EH (cell line): ENCODE data around the gene ZNF444.
"Not testable (repeated sequence)": the region's sequence is repeated elsewhere in the genome, so short reads cannot be mapped to it uniquely, and the experiment has no call there.

ENCODE experiments used
- DNase-seq: peaks from one replicate; pipeline ENCODE4 v3.0.0-alpha.2; 2015; ENCODE audit warnings: low read depth

The ZNF444 gene

DNA sequence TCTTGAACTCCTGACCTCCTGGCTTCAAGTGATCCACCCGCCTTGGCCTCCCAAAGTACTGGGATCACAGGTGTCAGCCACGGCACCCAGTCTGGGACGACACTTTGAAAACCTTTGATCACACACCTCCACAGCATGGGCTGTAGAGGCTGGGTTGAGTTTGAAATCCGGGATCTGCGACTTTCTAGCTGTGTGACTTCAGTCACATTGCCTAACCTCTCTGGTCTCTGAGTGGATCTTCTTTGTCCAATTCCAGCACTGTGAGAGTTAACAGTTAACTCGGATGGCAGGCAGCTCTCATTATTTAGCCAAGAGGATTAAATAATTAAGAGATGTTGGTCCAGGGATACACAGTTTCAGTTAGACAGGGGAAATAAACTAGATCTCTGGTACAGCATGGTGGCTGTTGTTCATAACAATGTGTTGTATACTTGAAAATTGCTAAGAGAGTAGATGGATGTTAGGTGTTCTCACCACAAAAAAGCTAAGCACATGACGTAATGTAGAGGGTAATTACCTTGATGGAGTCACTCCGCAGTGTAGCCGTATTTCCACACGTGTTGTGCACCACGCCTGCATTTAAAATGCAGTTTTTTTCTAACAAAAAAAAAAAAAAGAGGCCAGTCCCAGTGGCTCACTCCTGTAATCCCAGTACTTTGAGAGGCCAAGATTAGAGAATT lies 36.6 kb downstream of the ZNF444 start:
- DNase-seq = no peak

DNA sequence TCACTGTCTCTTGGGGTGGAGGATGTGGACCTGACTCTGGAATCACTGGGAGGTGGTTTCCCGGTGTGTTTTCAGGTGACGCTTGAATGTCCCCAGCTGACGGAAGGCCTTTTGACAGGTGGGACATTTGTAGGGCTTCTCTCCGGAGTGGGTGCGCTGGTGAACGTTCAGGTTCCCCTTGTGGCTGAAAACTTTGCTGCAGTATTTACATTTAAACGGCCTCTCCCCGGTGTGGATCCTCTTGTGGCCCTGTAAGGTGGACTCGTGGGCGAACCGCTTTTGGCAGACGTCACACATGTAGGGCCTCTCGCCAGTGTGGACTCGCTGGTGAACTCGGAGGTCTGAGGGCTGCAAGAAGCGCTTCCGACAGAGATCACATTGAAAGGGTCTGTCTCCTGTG lies 48.7 kb downstream of the ZNF444 start:
- no peak for DNase-seq

DNA sequence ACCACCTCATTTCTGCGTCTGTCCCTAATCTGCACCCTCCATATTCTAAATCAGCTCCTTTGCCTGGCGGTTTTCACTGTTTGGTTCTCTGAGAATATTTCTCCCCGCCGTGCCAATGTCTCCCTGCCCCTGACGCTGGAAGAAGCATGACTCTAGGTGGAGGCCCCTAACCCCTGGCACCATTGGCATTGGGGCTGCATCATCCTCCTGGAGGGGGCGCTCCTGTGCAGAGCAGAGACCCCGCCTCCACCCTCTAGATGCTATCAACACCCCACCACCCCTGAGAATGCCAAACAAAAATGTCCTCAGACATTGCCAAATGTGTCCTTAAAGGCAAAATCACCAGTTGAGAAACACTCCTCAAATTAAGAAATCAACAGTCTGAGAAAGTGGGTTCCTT lies 50.0 kb downstream of the ZNF444 start:
- DNase-seq = no peak

DNA sequence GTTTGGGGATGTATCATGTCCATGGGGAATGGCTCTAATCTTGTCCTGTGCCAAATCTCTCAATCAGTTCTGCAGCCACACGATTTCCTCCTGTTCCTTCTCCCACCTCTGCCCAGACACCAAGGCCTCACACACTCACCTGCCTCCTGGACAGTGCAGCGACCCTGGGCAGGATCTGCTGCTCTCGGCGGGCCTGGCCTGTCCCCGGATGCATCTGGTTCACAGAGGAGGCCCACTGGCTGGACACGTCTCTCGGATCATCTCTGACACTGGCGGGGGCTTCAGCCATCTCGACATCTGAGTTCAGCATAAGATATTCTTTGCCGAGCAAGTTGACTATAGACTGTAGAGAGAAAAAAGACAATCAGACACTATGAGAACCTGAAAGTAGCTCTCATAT lies 50.6 kb downstream of the ZNF444 start:
- no peak for DNase-seq

DNA sequence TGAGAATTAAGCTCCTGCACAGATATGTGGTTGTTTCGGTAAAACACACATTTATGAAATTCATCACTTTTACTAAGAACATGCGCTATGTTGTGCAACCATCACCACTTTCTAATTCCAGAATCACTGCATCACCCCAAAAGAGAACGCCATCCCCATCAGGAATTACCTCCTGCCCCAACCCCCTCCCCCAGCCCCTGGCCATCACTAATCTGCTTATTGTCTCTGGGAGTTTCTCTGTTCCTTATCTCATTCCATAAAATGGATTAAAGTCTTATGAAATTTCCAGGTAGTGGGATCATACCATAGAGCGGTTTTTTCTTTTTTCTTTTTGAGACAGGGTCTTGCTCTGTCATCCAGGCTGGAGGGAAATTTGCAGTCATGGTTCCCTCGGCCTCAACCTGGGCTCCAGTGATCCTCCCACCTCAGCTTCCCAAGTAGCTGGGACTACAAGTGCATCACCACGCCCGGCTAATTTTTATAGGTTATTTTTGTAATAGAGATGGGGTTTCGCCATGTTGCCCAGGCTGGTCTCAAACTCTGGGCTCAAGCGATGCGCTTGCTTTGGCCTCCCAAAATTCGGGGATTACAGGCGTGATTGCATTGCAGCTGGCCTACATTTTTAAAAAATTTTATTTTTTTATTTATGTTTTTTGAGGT lies 53.0 kb downstream of the ZNF444 start:
- DNase-seq = no peak

DNA sequence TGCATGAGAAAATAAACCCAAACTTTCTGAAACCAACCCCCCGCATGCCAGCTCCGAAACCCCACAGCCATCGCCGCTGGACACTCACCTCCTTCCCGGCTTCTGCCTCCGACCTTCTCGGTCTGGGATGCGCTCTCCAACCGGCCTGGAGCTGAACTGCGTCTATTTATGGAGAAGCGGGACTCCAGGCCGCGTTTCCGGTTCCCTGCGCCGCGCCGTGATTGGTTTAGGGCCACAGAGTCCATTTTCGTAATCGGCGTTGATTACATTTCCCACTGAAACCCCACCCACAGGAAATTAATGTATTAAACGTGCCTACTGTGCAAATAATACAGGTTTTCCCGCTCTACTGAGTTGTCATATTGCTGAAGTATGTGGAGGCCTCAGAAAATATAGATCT lies 56.6 kb downstream of the ZNF444 start, which contains the start of gene ZSCAN5B:
Gene ZSCAN5B, minus strand, starts transcription at position 138 of the 400 bp plus-strand sequence. CDS start 4,731 bp downstream, outside the sequence.
- not testable (repeated sequence) for DNase-seq

DNA sequence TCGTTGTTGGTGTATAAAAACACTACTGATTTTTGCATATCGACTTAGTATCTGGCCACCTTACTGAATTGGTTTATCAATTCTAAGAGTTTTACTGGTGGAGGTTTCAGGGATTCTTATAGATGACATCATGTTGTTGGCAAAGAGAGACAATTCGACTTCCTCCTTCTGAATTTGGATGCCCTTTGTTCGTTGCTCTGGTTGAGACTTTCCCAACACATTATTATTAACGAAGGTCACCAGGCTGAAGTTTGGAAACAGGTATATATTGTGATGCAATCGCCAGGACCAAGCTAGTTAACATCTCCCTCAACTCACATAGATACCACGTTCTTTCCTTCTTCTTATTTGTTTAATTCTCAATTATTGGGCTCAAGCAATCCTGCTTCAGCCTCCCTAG lies 58.6 kb downstream of the ZNF444 start:
- DNase-seq = no peak

DNA sequence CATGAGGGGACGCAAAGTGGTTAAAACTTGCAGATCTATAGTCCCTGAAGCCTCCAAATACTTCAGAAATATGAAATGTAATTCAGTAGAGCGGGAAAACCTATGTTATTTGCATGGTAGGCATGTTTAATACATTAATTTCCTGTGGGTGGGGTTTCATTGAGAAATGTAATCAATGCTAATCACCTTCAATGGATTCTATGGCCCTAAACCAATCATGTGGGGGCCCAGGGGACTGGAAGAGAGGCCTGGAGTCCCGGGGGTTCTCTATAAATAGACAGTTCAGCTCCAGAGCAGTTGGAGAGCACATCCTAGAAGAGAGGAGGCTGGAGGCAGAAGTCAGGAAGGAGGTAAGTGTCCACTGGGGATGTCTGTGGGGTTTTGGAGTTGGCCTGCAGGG lies 60.9 kb downstream of the ZNF444 start, which contains the start of gene ZSCAN5C:
Gene ZSCAN5C, plus strand, starts transcription at position 301 of the 400 bp plus-strand sequence. CDS start 3,641 bp downstream, outside the sequence.
- DNase-seq = no peak

DNA sequence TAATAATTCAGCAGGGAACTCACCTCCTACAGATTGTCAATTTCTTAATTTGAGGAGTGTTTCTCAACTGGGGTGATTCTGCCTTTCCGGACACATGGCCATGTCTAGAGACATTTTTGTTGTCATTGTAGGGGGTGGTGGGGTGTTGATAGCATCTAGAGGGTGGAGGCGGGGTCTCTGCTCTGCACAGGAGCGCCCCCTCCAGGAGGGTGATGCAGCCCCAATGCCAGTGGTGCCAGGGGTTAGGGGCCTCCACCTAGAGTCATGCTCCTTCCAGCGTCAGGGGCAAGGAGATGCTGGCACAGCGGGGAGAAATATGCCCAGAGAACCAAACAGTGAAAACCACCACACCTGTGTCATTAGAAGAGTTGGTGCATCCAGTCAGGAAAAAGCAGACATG lies 66.5 kb downstream of the ZNF444 start:
- DNase-seq = not testable (repeated sequence)

DNA sequence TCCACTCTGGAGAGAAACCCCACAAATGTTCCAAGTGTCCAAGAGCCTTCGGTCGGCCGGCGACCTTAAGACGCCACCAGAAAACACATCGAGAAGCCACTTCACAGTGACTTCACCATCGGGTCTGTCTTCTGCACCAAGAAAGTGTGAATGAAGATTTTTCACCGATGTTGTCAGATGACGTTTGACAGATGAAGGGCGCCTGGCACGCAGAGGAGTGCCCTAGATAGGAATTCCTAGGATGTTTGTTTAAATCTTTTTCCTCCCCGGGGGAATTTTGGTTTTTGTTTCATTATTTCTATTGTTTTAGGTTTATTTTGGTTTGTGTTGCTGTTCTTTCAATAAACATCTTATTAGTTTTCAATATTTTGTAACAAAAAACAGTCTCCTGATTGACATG lies 68.0 kb downstream of the ZNF444 start:
- DNase-seq = no peak

DNA sequence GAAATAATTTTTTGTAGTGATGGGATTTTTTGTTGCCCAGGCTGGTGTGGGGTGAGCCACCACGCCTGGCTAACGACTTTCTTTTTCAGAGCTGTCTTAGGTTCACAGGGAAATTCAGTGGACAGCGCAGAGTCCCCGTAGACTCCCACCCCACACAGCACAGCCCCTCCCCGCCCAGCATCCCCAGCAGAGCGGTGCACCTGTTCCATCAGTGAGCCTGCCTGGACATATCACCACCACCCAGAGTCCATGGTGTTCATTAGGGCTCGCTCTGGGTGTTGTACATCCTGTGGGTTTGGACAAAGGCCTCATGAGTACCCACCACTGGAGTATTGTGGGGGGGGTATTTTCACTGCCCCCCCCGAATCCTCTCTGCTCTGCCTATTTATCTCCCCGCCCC lies 68.9 kb downstream of the ZNF444 start:
- not testable (repeated sequence) for DNase-seq
